MM.1S (cell line): ENCODE data around the gene CCDC126.

Experiments used
- EZH2 ChIP-seq: fragments of 300-600 bp; sonication (generic); optimal IDR thresholded peaks from 2 replicates; pipeline ENCODE3; 2017; ENCODE audit warnings: low read depth, mild to moderate bottlenecking, antibody characterized with exemption, low read length, mixed read lengths
- EZH2phosphoT487 ChIP-seq: fragments of 300-600 bp; sonication (generic); IDR thresholded peaks from 2 replicates; pipeline ENCODE4 v1.6.1; 2018; ENCODE audit warnings: antibody characterized with exemption, low read length
- TF ChIP-seq, protein P1 (sequence below): fragments of 300-600 bp; sonication (generic); IDR thresholded peaks from 2 replicates; pipeline ENCODE4 v1.5.1; 2016; ENCODE audit warnings: antibody characterized with exemption, low read length, mixed read lengths

DNA sequence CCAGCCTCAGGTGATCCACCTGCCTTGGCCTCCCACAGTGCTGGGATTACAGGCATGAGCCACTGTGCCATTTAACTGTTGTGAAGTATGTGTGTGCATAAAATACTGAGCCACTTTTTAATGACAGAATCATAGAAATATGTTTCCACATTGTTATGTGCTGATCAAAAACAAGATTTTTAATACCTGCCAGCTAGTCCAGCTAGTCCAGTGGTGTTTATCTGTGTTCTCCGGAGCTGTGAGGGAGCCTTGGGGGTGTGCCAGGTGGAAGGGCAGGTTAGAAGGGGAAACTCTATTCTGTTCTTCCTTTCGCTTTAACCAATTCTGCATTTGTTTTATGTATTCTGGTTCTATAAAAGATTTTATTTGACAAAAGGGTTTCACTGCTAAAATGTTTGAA, 89.8 kb downstream of the CCDC126 start:
- TF ChIP-seq, protein P1, sequence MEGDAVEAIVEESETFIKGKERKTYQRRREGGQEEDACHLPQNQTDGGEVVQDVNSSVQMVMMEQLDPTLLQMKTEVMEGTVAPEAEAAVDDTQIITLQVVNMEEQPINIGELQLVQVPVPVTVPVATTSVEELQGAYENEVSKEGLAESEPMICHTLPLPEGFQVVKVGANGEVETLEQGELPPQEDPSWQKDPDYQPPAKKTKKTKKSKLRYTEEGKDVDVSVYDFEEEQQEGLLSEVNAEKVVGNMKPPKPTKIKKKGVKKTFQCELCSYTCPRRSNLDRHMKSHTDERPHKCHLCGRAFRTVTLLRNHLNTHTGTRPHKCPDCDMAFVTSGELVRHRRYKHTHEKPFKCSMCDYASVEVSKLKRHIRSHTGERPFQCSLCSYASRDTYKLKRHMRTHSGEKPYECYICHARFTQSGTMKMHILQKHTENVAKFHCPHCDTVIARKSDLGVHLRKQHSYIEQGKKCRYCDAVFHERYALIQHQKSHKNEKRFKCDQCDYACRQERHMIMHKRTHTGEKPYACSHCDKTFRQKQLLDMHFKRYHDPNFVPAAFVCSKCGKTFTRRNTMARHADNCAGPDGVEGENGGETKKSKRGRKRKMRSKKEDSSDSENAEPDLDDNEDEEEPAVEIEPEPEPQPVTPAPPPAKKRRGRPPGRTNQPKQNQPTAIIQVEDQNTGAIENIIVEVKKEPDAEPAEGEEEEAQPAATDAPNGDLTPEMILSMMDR = no peak
- TF ChIP-seq EZH2 (no peak), EZH2phosphoT487 (no peak)
